SK-N-SH treated with all-trans-retinoic acid at 6 μM for 48 hours (cell line): ENCODE results near the gene FAM53A.

Source experiments
- BACH2 ChIP-seq: fragments of 250-450 bp; sonication (Bioruptor Pico); IDR thresholded peaks from 2 replicates; pipeline ENCODE4 v1.9.0; 2021; ENCODE audit warnings: mild to moderate bottlenecking, borderline replicate concordance
- ISL1 ChIP-seq: fragments of 250-450 bp; sonication (Bioruptor Pico); IDR thresholded peaks from 2 replicates; pipeline ENCODE4 v2.1.2; 2022; ENCODE audit warnings: mild to moderate bottlenecking, moderate library complexity
- RARB ChIP-seq: fragments of 250-450 bp; sonication (Bioruptor Pico); IDR thresholded peaks from 2 replicates; pipeline ENCODE4 v1.8.0; 2021; ENCODE audit warnings: mild to moderate bottlenecking, moderate library complexity
- SNAI2 ChIP-seq: fragments of 250-450 bp; sonication (Bioruptor Pico); IDR thresholded peaks from 2 replicates; pipeline ENCODE4 v1.5.0; 2020; ENCODE audit warnings: mild to moderate bottlenecking, moderate library complexity
- TCF4 ChIP-seq: fragments of 250-450 bp; sonication (Bioruptor Pico); IDR thresholded peaks from 2 replicates; pipeline ENCODE4 v1.8.0; 2021; ENCODE audit warnings: mild to moderate bottlenecking, moderate library complexity, borderline replicate concordance
- TOX ChIP-seq: fragments of 250-450 bp; sonication (Bioruptor Pico); IDR thresholded peaks from 2 replicates; pipeline ENCODE4 v1.8.0; 2021; ENCODE audit warnings: mild to moderate bottlenecking, moderate library complexity, borderline replicate concordance
- ZFP3 ChIP-seq: fragments of 250-450 bp; sonication (Bioruptor Pico); IDR thresholded peaks from 2 replicates; pipeline ENCODE4 v1.5.0; 2020; ENCODE audit warnings: mild to moderate bottlenecking, moderate library complexity
- ZNF565 ChIP-seq: fragments of 450-650 bp; formaldehyde crosslinking; conservative IDR thresholded peaks from 2 replicates; pipeline ENCODE4 v1.5.0; 2020; ENCODE audit warnings: low read depth, mild to moderate bottlenecking, moderate library complexity
- TF ChIP-seq, protein P1 (sequence below): fragments of 250-450 bp; sonication (Bioruptor Pico); IDR thresholded peaks from 2 replicates; pipeline ENCODE4 v1.5.0; 2020; ENCODE audit warnings: mild to moderate bottlenecking, moderate library complexity

- TF ChIP-seq ZFP3 (CRISPR knock-in tag) (no peak), TOX (CRISPR knock-in tag) (no peak), RARB (no peak), ISL1 (CRISPR knock-in tag) (no peak), ZNF565 (CRISPR knock-in tag) (no peak), BACH2 (CRISPR knock-in tag) (no peak), SNAI2 (CRISPR knock-in tag) (no peak), TCF4 (CRISPR knock-in tag) (no peak)
- TF ChIP-seq, protein P1, sequence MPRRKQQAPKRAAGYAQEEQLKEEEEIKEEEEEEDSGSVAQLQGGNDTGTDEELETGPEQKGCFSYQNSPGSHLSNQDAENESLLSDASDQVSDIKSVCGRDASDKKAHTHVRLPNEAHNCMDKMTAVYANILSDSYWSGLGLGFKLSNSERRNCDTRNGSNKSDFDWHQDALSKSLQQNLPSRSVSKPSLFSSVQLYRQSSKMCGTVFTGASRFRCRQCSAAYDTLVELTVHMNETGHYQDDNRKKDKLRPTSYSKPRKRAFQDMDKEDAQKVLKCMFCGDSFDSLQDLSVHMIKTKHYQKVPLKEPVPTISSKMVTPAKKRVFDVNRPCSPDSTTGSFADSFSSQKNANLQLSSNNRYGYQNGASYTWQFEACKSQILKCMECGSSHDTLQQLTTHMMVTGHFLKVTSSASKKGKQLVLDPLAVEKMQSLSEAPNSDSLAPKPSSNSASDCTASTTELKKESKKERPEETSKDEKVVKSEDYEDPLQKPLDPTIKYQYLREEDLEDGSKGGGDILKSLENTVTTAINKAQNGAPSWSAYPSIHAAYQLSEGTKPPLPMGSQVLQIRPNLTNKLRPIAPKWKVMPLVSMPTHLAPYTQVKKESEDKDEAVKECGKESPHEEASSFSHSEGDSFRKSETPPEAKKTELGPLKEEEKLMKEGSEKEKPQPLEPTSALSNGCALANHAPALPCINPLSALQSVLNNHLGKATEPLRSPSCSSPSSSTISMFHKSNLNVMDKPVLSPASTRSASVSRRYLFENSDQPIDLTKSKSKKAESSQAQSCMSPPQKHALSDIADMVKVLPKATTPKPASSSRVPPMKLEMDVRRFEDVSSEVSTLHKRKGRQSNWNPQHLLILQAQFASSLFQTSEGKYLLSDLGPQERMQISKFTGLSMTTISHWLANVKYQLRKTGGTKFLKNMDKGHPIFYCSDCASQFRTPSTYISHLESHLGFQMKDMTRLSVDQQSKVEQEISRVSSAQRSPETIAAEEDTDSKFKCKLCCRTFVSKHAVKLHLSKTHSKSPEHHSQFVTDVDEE (CRISPR knock-in tag): no peak
Measured at GRCh38 chr4:1666391-1666790, 17.7 kb downstream of the FAM53A start.
